ENCODE data around the gene DDX21.

DNA sequence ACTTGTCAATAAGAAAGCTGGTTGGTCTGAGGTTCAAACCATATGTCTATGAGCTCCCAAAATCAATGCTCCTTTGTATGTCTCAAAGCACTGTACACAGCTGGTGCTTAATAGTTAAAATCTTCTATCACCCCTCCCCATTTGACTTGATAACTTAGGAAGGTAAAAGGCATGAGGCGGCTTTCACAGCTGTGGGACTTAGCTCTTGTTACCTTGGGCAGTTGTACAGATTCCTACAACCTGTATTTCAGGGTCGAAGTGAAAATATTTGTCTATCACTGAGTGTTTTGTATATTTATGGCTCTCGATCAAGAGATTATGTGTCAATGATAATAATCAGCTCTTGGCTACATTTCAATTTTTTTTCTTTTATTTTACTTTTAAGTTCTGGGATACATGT is 31.6 kb downstream of the DDX21 start:
- TF ChIP-seq POLR2A (IDR thresholded peaks at IDR 0.05; ENCODE audit: low read depth, low read length) (no peak), TAF1 (IDR thresholded peaks at IDR 0.05; ENCODE audit: borderline replicate concordance, low read depth, low read length) (no peak), POLR2AphosphoS5 (IDR thresholded peaks at IDR 0.05; ENCODE audit: low read depth, low read length) (no peak)
